Glutamatergic neuron (in vitro differentiated cells): ENCODE data around the gene ZCCHC9. TPM values are rescaled to one million over a fixed set of nuclear protein-coding genes. Genes with fewer than 3 reads are reported as not detected.

Source experiments
- DNase-seq: peaks from one replicate; pipeline ENCODE4 v3.0.0; 2022
- H3K27ac Mint-ChIP-seq: one replicate; pipeline ENCODE4 v1.8.0; 2020; ENCODE audit warnings: mild to moderate bottlenecking, mixed read lengths, inconsistent platforms; ENCODE audit not compliant: unreplicated experiment
- H3K27me3 Mint-ChIP-seq: one replicate; pipeline ENCODE4 v1.8.0; 2020; ENCODE audit warnings: mild to moderate bottlenecking, moderate library complexity, mixed read lengths, inconsistent platforms; ENCODE audit not compliant: unreplicated experiment
- H3K36me3 Mint-ChIP-seq: one replicate; pipeline ENCODE4 v1.8.0; 2020; ENCODE audit warnings: mild to moderate bottlenecking, mixed read lengths, inconsistent platforms; ENCODE audit not compliant: unreplicated experiment
- H3K4me1 Mint-ChIP-seq: one replicate; pipeline ENCODE4 v1.8.0; 2020; ENCODE audit warnings: mild to moderate bottlenecking, low read depth, mixed read lengths, inconsistent platforms; ENCODE audit not compliant: unreplicated experiment
- H3K4me3 Mint-ChIP-seq: one replicate; pipeline ENCODE4 v1.8.0; 2020; ENCODE audit warnings: mild to moderate bottlenecking, mixed read lengths, inconsistent platforms; ENCODE audit not compliant: unreplicated experiment
- H3K9me3 Mint-ChIP-seq: one replicate; pipeline ENCODE4 v1.8.0; 2020; ENCODE audit warnings: mild to moderate bottlenecking, moderate library complexity, mixed read lengths, inconsistent platforms; ENCODE audit not compliant: unreplicated experiment
- total RNA-seq: library from RNA; stranded (reverse); fragmentation: NEBNext Ultra II Directional; extraction: Animal tissue kit (Norgen Biotek cat#: 25700); gene quantifications from one replicate; pipeline ENCODE4 v1.2.1, GENCODE V29; 2021; ENCODE audit not compliant: unreplicated experiment
- TF ChIP-seq, protein P1 (sequence below): fragments of 200-600 bp; sonication (generic); IDR thresholded peaks from one replicate; pipeline ENCODE4 v1.5.0; 2021; ENCODE audit not compliant: partially characterized antibody, unreplicated experiment

ZCCHC9 gene
- total RNA-seq, 1 donor from 2014 or later, result 14.8 TPM

DNA sequence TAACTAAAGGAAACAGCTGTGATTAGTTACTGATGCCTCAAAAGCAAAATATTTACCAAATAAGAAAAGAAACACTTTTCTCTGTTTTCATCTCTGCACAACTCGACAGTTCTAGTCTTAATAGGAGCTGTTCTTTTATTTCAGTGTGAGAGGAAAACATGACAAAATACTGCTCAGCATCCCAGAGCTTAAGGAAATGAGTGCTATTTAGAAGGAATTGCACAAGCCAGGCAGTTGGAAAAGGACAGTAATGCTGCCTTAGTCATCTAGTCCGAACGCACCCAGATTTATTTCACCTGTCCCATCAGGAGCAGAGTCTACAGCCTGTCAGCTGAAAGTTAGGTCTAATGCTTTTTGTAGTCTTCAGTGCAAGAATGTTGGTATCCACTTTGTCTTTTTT, 12.3 kb downstream of the ZCCHC9 start:
- H3K27me3 Mint-ChIP-seq, result peaks cover 1% of the 10 kb centered on the region
- H3K36me3 Mint-ChIP-seq, result no peaks in the 10 kb centered on the region
- H3K9me3 Mint-ChIP-seq, result no peaks in the 10 kb centered on the region
- no peak overlapping the region for H3K27ac Mint-ChIP-seq
- no peak for DNase-seq
- H3K4me1 Mint-ChIP-seq, result peaks cover 2% of the 10 kb centered on the region
- H3K4me3 Mint-ChIP-seq, result no peak overlapping the region
- TF ChIP-seq, protein P1, sequence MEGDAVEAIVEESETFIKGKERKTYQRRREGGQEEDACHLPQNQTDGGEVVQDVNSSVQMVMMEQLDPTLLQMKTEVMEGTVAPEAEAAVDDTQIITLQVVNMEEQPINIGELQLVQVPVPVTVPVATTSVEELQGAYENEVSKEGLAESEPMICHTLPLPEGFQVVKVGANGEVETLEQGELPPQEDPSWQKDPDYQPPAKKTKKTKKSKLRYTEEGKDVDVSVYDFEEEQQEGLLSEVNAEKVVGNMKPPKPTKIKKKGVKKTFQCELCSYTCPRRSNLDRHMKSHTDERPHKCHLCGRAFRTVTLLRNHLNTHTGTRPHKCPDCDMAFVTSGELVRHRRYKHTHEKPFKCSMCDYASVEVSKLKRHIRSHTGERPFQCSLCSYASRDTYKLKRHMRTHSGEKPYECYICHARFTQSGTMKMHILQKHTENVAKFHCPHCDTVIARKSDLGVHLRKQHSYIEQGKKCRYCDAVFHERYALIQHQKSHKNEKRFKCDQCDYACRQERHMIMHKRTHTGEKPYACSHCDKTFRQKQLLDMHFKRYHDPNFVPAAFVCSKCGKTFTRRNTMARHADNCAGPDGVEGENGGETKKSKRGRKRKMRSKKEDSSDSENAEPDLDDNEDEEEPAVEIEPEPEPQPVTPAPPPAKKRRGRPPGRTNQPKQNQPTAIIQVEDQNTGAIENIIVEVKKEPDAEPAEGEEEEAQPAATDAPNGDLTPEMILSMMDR, result no peak

DNA sequence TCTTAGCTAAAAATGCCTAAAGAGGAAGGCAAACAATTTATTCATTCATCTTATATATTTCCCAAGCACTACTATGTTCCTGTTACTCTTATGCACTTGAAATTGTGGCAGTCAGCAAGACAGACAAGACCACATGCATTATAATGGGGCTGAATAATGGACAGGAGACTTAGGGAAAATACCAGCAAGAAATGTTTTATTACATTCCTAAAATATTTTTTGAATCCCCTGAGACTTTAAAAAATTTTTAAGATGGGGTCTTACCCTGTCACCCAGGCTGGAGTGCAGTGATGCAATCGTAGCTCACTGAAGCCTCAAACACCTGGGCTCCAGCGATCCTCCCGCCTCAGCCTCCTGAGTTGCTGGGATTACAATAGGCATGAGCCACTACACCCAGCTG, 13.2 kb downstream of the ZCCHC9 start:
- TF ChIP-seq, protein P1, result no peak
- no peak overlapping the region for H3K4me3 Mint-ChIP-seq
- DNase-seq, result no peak
- H3K9me3 Mint-ChIP-seq, result no peaks in the 10 kb centered on the region
- H3K4me1 Mint-ChIP-seq, result peaks cover 2% of the 10 kb centered on the region
- no peaks in the 10 kb centered on the region for H3K36me3 Mint-ChIP-seq
- H3K27me3 Mint-ChIP-seq, result peaks cover 1% of the 10 kb centered on the region
- H3K27ac Mint-ChIP-seq, result no peak overlapping the region

DNA sequence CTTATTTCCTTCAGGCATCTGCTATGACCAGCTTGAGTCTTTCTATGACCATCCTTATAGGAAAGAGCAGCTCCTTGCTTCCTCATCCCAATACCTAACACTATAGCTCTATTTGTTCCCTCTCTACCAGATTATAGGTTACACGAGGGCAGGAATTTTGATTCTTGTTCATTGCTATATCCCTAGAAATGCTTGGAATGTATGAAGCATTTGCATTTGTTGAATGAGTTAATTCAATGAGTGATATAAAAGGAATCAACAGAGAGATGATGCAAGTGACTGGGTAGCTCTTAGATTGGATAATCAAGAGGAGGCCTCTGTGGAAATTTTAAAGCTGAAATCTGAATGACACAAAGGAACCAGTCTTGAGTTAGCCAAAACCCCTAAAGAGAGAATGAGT, 13.9 kb downstream of the ZCCHC9 start:
- no peak overlapping the region for H3K4me3 Mint-ChIP-seq
- no peak for DNase-seq
- TF ChIP-seq, protein P1, result no peak
- peaks cover 2% of the 10 kb centered on the region for H3K4me1 Mint-ChIP-seq
- H3K36me3 Mint-ChIP-seq, result no peaks in the 10 kb centered on the region
- H3K9me3 Mint-ChIP-seq, result no peaks in the 10 kb centered on the region
- H3K27ac Mint-ChIP-seq, result no peak overlapping the region
- peaks cover 1% of the 10 kb centered on the region for H3K27me3 Mint-ChIP-seq

DNA sequence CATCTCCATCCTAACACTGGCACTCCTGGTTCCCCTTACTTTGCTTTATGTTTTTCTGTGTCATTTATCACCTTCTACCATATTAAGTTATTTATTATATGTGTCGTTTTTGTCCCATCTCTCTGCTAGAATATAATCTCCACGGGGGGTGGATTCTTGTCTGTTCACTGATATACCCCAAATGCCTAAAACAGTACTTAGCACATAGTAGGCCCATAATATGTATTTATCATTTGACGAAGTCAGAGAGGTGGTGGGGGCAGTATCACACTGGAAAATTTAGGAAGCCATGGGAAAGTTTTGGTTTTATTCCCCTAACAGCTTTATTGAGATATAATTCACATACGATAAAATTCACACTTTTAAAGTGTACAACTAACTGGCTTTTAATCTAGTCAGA, 14.4 kb downstream of the ZCCHC9 start:
- no peaks in the 10 kb centered on the region for H3K9me3 Mint-ChIP-seq
- peaks cover 2% of the 10 kb centered on the region for H3K4me1 Mint-ChIP-seq
- no peaks in the 10 kb centered on the region for H3K36me3 Mint-ChIP-seq
- H3K4me3 Mint-ChIP-seq, result no peak overlapping the region
- H3K27ac Mint-ChIP-seq, result no peak overlapping the region
- TF ChIP-seq, protein P1, result no peak
- peaks cover 1% of the 10 kb centered on the region for H3K27me3 Mint-ChIP-seq
- DNase-seq, result no peak

DNA sequence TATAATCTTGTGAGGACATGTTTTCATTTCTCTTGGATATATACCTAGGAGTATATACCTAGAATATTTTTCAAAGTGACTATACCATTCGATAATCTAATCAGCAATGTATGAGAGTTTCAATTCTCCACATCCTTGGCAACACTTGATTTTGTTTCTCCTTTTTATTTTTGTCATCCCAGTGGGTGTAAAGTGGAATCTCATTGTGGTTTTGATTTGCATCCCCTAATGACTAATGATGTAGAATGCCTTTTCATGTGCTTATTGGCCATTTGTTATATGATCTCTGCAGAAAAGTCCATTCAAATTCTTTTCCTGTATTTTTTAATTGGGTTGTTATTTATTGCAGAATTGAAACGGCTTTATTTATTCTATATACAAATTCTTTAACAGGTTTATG, 15.2 kb downstream of the ZCCHC9 start:
- Mint-ChIP-seq H3K4me1 (peaks cover 2% of the 10 kb centered on the region), H3K27me3 (peaks cover 1% of the 10 kb centered on the region), H3K4me3 (no peak overlapping the region), H3K27ac (no peak overlapping the region), H3K9me3 (no peaks in the 10 kb centered on the region), H3K36me3 (no peaks in the 10 kb centered on the region)
- DNase-seq, result no peak
- TF ChIP-seq, protein P1, result no peak
